SIG-M5 (cell line): ENCODE data around the gene EPG5.

Experiments
- DNase-seq: peaks from one replicate; lab custom pipeline; 2025; lab: John Stamatoyannopoulos, UW

Gene EPG5

GRCh38 chr18:45910405-45911023 lies 56.6 kb downstream of the EPG5 start:
- no peak for DNase-seq

DNA sequence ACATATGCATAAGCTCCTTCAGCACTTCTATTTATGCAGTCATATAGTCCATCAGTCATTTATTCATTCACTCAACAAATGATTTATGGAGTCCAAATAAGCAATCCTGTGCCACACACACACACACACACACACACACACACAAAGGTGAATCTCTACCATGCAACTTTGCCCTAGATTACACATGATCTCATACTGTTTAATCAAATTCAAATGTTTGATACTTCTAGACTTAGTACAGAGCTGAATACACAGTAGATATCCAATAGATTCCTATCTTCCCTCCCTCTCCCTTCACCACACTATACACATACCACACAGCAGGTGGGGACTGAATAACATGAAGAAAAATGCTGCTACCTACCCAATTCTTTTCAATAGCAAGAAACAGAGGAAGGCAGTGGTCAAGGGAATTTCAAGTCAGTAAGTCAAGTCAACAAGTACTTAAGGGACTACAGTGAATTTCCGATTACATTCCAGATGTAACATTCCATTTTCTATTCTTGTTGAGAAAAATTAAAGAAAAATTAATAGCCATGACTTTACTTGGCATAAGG lies 65.4 kb downstream of the EPG5 start:
- DNase-seq = no peak

DNA sequence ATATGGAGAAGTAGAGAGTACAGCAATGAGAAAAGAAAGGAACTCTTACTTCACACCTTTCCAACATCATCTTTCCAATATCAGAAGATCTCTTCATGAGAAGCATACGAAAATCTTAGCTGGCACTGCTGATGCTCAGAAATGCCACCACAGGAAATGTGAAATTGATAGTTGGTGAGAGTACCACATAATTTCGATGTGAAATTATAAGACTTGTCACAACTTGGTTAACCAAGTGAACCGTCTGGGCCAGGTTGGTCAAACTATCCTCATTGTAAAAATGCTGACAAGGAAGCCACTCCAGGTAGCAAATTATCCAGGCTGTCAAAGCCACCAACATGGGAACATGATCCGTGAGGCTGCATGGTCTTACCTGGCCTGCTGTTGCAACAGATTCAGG lies 66.5 kb downstream of the EPG5 start:
- DNase-seq = no peak

DNA sequence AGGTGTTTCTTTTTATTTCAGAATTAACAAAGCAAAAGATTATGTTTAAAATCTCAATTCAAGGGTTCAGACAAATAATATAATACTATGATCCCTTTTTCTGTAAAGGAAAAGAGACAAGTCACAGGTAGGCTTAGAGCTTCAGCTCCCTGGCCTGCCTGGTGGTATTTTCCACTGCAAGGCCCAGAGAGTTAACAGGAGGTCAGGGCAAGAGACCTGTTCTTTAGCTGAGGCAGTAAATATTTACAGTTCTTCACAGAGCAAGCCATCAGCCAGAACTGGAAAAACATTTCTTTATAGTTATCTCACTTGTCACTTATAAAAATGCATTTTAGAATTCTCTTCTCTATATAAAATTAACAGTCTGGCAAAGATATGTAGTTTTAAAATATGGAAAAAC lies 70.1 kb downstream of the EPG5 start:
- DNase-seq = no peak

GRCh38 chr18:45896452-45896851 lies 70.7 kb downstream of the EPG5 start:
- DNase-seq = no peak

DNA sequence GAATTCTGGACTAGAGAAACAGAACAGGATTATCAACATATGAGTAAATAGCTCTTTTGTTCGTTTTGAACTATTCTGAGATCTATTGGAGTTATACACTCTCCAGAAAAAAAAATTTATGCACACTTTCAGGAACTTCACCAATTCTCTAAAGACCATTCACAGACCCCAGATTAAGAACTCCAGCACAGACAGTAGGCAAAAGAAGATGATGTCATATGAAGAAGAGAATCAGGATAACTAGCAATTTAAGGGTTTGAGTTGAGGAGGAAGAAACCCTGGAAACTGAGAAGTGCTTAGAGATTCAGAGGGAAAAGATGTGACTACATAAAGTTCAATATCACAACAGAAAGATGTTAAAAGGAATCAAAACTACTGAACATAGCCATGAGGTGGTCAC lies 71.8 kb downstream of the EPG5 start:
- DNase-seq = no peak

DNA sequence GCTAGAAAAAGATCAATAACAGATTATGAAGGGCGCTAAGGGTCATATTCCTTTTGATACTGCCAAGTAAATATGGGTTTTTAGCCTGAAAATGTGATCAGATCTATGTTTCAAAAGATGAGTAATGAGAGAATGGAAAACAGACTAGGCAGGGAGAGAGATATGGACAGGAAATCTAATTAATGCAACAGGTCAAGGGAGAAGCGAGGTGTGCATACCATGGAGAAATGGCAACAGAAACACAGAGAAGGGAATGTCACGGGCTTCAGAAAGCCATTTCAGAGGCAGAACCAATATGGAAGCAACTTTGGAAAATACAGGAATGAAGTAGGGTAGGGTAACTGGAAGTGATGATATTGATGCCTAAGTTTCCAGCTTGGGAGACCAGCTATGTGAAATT lies 72.3 kb downstream of the EPG5 start:
- no peak for DNase-seq

GRCh38 chr18:45891806-45892205 lies 75.3 kb downstream of the EPG5 start:
- DNase-seq = no peak

- no peak for DNase-seq
Measured at GRCh38 chr18:45890606-45891005, 76.5 kb downstream of the EPG5 start.

GRCh38 chr18:45889419-45890064 lies 77.6 kb downstream of the EPG5 start:
- no peak for DNase-seq

GRCh38 chr18:45887585-45887984 lies 79.5 kb downstream of the EPG5 start:
- DNase-seq = no peak

GRCh38 chr18:45880876-45881558 lies 86.1 kb downstream of the EPG5 start:
- no peak for DNase-seq

DNA sequence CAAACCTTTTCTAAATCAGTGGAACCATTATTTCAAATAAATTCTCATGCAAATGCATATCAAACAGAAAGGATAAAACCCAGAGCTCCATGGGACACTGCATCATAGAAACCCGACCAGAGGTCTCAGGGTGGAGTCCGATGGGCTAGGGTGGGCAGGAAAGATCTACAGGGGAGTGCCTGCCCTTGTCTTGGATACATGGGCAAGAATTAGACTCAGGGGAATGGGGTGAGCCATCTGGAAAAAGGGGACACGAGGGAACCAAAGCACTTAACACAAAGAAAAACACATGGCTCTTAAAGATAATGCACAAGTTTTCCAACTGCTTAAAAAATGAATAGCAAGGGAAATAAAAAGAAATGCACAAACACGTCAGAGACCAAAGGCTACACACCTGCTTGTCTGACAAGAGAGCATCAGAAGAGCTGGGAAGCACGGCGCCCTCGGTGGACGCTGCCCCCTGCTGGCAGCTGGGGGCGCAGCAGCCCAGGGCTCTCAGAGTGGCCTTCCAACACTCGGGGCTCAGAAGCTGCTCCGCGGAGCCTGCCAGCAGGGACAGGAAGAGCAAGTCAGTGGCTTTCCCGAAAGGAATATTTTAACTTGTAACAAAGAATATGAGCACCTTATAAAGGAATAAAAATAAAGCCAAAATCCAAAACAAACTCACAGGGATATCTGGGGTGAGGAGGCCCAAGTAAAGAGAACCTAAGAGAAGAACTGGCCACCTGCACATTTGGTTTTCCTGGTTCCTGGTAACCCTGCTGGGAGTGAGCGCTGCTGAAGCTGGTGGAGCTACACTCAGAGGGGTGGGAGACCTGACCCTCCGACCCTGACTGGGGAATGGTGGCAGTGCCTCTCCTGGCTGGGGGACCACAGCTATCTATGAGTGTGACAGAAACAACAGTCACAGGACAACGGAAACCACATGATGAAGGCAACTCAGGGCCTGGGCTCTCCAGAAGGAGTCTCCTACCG lies 87.2 kb downstream of the EPG5 start:
- no peak for DNase-seq

- no peak for DNase-seq
Measured at GRCh38 chr18:45877403-45877802, 89.7 kb downstream of the EPG5 start.

DNA sequence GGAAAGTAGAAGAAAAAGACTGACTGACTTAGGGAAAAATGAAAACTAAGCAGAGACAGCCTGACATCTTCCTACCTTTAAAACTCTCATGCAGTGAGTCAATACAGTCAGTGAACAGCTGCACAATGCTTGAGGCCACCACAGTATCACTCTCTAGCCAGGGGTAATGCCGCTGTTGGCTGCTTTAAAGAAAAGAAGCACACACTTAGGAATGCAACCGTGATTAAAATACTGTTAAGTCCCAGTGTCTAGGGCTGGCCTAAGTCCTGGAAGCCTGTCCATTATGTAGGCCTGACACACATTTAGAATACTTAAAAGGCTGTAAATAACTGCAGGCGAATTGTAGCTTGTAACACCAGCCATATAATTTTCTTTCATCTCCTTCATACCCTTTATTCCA lies 91.0 kb downstream of the EPG5 start:
- no peak for DNase-seq

- DNase-seq = no peak
Measured at GRCh38 chr18:45874491-45875184, 92.5 kb downstream of the EPG5 start.

GRCh38 chr18:45871431-45872084 lies 95.6 kb downstream of the EPG5 start:
- DNase-seq = no peak

DNA sequence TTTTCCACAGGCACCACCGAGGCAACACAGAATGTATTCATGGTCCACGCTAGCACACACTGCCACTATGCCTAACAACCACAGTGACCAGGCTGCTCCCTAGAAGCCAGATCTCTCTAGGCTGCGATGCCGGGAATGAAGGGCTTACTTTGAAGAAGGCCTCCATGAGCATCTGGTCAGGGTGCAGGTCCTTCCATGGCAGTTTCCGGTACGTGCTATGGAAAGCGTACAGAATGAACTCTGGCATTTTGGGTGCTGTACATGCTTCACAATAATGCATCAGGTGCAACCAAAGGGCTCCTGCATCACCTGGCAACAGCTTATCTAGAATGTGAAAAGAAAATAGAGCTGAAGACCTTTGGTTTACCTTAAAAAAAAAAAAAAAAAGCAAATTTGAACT lies 96.7 kb downstream of the EPG5 start:
- no peak for DNase-seq

DNA sequence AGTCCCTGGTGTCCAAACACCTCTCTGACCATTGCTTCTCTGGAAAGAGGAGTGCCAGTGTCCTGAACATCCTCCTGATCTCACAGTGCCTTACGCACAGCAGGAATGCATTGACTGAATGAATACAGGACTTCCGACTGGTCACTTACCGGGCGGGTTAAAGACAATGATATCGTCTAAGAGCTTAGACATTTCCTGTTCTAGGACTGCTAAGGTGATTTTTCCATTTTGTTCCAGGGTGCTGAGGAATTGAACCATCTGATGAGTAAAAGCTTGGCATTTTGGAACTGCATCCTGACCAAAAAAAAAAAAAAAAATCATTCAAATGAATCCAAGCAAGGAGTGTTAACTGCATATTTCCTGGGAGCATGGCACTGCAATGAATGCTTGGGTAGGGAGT lies 101.7 kb downstream of the EPG5 start:
- no peak for DNase-seq

GRCh38 chr18:45864081-45864480 lies 103.0 kb downstream of the EPG5 start:
- no peak for DNase-seq

- DNase-seq = no peak
Measured at GRCh38 chr18:45863469-45863868, 103.7 kb downstream of the EPG5 start.
